GM23248 (cell line): ENCODE results near the gene ZNF536. TPM values are rescaled to one million over a fixed set of nuclear protein-coding genes. Genes with fewer than 3 reads are reported as not detected.

Experiments used
- DNase-seq: peaks from one replicate; pipeline ENCODE4 v3.0.0-alpha.2; 2015
- H2AFZ ChIP-seq: fragments of 200-600 bp; sonication (generic); 2 replicates; pipeline ENCODE4 v1.6.1; 2016; ENCODE audit warnings: antibody characterized with exemption
- H3F3A ChIP-seq: fragments of 200-600 bp; sonication (generic); 2 replicates; pipeline ENCODE4 v1.6.1; 2016; ENCODE audit warnings: mild to moderate bottlenecking, antibody characterized with exemption, mixed run types; ENCODE audit not compliant: insufficient read depth
- H3K27ac ChIP-seq: fragments of 200-600 bp; sonication (generic); 2 replicates; pipeline ENCODE4 v1.5.1; 2016; ENCODE audit warnings: mild to moderate bottlenecking
- H3K27me3 ChIP-seq: fragments of 200-600 bp; sonication (generic); replicated peaks from 2 replicates; pipeline ENCODE4 v1.6.1; 2016; ENCODE audit warnings: mild to moderate bottlenecking; ENCODE audit not compliant: insufficient read depth
- H3K36me3 ChIP-seq: fragments of 200-600 bp; sonication (generic); 2 replicates; pipeline ENCODE4 v1.6.1; 2016; ENCODE audit warnings: low read depth, mild to moderate bottlenecking
- H3K4me1 ChIP-seq: fragments of 200-600 bp; sonication (generic); 2 replicates; pipeline ENCODE4 v1.6.1; 2016; ENCODE audit warnings: mild to moderate bottlenecking; ENCODE audit not compliant: insufficient read depth
- H3K4me2 ChIP-seq: fragments of 200-600 bp; sonication (generic); one replicate; pipeline ENCODE4 v1.6.1; 2016; ENCODE audit warnings: mild to moderate bottlenecking; ENCODE audit not compliant: unreplicated experiment
- H3K4me3 ChIP-seq: fragments of 200-600 bp; sonication (generic); 2 replicates; pipeline ENCODE4 v1.5.1; 2016; ENCODE audit warnings: mild to moderate bottlenecking
- H3K79me2 ChIP-seq: fragments of 200-600 bp; sonication (generic); 2 replicates; pipeline ENCODE4 v1.6.1; 2016; ENCODE audit warnings: mild to moderate bottlenecking; ENCODE audit not compliant: insufficient read depth
- H3K9ac ChIP-seq: fragments of 200-600 bp; sonication (generic); 2 replicates; pipeline ENCODE4 v1.6.1; 2016; ENCODE audit warnings: mild to moderate bottlenecking
- H3K9me2 ChIP-seq: fragments of 200-600 bp; sonication (generic); 2 replicates; pipeline ENCODE4 v1.6.1; 2016; ENCODE audit warnings: mixed run types, mild to moderate bottlenecking, moderate library complexity; ENCODE audit not compliant: insufficient read depth
- H3K9me3 ChIP-seq: fragments of 200-600 bp; sonication (generic); one replicate; pipeline ENCODE4 v1.6.1; 2017; ENCODE audit warnings: low read depth
- H4K20me1 ChIP-seq: fragments of 200-600 bp; sonication (generic); 2 replicates; pipeline ENCODE4 v1.6.0; 2016; ENCODE audit not compliant: insufficient read depth
- EZH2 ChIP-seq: fragments of 200-600 bp; sonication (generic); IDR thresholded peaks from 2 replicates; pipeline ENCODE4 v1.6.1; 2018; ENCODE audit warnings: antibody characterized with exemption, mild to moderate bottlenecking; ENCODE audit not compliant: insufficient read depth, poor library complexity, severe bottlenecking
- EZH2phosphoT487 ChIP-seq: fragments of 200-600 bp; sonication (generic); IDR thresholded peaks from 2 replicates; pipeline ENCODE4 v1.6.1; 2018; ENCODE audit warnings: antibody characterized with exemption, moderate library complexity, mild to moderate bottlenecking, low read depth; ENCODE audit not compliant: insufficient read depth
- WGBS, 2 experiments: methylation state at CpG; one replicate each; pipeline ENCODE4 v1.1.6; 2015 to 2017; ENCODE audit warnings: low lambda C conversion rate in 2 of 2, low coverage in 1 of 2; ENCODE audit errors: missing lambda C conversion rate in 2 of 2; 5-methylcytosine and 5-hydroxymethylcytosine counted together
- in situ Hi-C: fragments of 300-500 bp; cut with MboI; formaldehyde crosslinking; loops from 2 replicates; pipeline ENCODE4 v1.15.0; 2020
- polyA plus RNA-seq: library from polyadenylated mRNA; unstranded; fragments of >200 nt; fragmentation: Nextera tagmentation; extraction: Ambion mirVana; gene quantifications from 2 replicates; pipeline ENCODE4 v1.2.1, GENCODE V29; 2016
- total RNA-seq: library from RNA; depleted of rRNA; stranded (reverse); fragments of >200 nt; shearing (Covaris generic); gene quantifications from 2 replicates; pipeline ENCODE4 v1.2.3, GENCODE V29; 2014

The ZNF536 gene
- total and polyA plus RNA-seq, 2 experiments from 2014 or later = 0.35 to 0.43 TPM

DNA sequence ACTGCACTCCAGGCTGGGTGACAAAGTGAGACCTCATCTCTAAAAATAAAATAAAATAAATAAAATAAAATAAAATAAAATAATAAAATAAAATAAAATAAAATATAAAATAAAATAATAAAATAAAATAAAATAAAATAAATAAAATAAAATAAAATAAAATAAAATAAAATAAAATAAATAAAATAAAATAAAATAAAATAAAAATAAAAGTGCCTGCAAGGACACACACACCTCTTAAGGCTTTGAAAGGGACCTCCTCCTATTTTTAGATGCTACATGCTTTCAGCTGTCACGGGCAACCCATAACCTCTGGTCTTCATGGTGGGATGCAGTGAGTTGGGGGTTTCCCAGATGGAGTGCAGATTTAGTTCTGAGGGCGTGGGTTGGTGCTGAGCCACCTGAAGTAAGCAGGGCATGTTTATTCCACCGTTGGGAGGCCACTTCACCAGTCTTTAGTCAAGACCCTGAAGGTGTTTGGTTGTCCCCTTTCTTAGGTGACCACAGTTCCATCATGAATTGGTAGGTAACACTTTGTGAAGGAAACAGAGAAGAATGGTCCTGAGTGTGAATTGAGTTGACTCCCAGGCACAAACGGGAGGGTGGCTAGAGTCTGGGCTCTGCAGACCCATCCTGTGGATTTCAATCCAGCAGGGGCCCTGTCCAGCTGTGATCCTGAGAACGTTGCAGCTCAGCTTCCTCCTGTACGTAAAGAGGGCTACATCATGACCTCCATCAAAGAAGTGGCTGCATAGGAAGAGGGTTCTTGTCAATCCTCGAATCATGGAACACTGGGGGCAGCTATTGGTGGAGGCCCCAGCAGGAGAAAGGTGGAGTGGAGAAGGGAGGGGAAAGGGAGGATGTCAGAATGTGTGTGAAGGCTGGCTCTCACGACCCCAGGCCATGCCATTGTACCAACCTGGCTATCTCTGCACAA is 234.2 kb downstream of the ZNF536 start:
- H4K20me1 ChIP-seq = no peaks in the 10 kb centered on the region
- H3K4me1 ChIP-seq = no peaks in the 10 kb centered on the region
- H3K9me3 ChIP-seq = no peaks in the 10 kb centered on the region
- H3K27ac ChIP-seq = no peak overlapping the region
- H3K4me2 ChIP-seq = no peak overlapping the region
- no peaks in the 10 kb centered on the region for H3K9me2 ChIP-seq
- H3K4me3 ChIP-seq = no peak overlapping the region
- no peak overlapping the region for H3K9ac ChIP-seq
- DNase-seq = no peak
- no peaks in the 10 kb centered on the region for H3K36me3 ChIP-seq
- no peaks in the 10 kb centered on the region for H3F3A ChIP-seq
- no peaks in the 10 kb centered on the region for H3K27me3 ChIP-seq
- H2AFZ ChIP-seq = no peak overlapping the region
- TF ChIP-seq EZH2phosphoT487 (no peak), EZH2 (no peak)
- no peaks in the 10 kb centered on the region for H3K79me2 ChIP-seq
- in situ Hi-C loops = no loop called here
- WGBS, 2 experiments = 29 to 37% methylated on average over 8 of the region's 8 CpGs
